Measurements from ENCODE around the gene HSPA1A.
"Not testable (repeated sequence)": the region's sequence is repeated elsewhere in the genome, so short reads cannot be mapped to it uniquely, and the experiment has no call there.

HSPA1A gene

GRCh38 chr6:31834367-31835250 lies 19.3 kb downstream of the HSPA1A start:
- peak in 55 of 56 donors; percentile 36 to 90 (median 77) for DNase-seq

GRCh38 chr6:31836047-31836473 lies 20.7 kb downstream of the HSPA1A start:
- DNase-seq, result no peak

- DNase-seq, result no peak
Observed at GRCh38 chr6:31836474-31837368, 21.4 kb downstream of the HSPA1A start.

DNA sequence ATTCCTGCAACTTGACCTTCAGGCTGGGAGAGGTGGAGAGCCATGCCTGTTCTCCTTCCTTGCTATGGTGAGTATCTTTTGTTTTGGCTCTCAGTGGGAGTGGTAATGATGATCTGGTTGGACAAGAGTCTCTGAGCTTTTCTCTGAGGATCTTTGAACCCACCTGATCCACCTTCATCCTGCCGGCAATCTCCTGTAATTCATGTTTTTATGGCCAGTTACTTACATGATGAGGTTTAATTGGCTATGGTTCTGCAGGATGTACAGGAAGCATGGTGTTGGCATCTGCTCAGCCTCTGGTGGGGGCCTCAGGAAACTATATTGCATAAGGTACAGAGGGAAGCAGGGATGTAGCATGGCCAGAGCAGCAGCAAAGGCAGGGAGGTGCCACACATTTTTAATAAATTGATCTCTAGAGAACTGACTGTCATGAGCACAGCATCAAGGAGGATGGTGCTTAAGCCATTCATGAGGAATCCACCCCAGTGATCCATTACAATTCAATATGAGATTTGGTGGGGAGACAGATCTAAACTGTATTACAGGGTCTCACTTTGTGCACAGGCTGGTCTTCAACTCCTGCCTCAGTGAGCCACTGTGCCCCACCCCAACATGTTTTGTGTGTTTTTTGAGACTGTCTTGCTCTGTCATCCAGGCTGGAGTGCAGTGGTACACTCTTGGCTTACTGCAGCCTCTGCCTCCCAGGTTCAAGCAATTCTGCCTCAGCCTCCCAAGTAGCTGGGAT lies 22.2 kb downstream of the HSPA1A start:
- DNase-seq, result no peak

GRCh38 chr6:31838114-31838553 lies 22.8 kb downstream of the HSPA1A start:
- DNase-seq, result not testable (repeated sequence)

DNA sequence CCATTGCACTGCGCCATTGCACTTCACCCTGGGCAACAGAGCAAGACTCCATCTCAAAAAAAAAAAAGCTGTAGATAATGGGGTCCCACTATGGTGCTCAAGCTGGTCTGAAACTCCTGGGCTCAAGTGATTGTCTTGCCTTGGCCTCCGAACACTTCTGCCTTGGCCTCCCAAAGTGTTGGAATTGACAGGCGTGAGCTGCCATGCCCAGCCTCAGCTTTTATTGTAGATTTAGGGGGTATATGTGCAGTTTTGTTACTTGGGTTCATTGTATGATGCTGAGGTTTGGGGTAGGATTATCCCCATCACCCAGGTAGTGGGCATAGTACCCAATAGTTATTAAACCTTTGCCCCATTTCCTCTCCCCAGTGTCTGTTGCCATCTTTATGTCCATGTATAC lies 23.6 kb downstream of the HSPA1A start:
- no peak for DNase-seq

DNA sequence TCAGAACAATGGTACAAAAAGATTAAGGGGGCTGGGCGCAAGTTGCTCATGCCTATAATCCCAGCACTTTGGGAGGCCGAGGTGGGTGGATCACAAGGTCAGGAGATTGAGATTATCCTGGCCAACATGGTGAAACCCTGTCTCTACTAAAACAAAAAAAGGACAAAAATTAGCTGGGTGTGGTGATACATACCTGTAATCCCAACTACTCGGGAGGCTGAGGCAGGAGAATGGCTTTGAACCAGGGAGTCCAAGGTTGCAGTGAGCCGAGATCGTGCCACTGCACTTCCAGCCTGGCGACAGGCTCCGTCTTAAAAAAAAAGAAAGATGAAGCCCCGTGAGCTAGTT lies 24.4 kb downstream of the HSPA1A start:
- not testable (repeated sequence) for DNase-seq

DNA sequence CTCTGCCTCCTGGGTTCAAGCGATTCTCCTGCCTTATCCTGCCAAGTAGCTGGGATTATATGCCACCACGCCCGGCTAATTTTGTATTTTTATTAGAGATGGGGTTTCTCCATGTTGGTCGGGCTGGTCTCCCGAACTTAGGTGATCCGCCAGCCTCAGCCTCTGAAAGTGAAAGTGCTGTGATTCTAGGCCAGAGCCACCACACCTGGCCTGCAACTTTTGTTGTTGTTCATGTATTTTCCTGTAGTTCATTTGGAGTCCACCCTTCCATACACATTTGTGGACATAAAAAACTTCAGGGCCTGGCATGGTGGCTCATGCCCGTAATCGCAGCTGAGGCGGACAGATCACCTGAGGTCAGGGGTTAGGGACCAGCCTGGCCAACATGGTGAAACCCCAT lies 26.7 kb downstream of the HSPA1A start:
- no peak for DNase-seq

DNA sequence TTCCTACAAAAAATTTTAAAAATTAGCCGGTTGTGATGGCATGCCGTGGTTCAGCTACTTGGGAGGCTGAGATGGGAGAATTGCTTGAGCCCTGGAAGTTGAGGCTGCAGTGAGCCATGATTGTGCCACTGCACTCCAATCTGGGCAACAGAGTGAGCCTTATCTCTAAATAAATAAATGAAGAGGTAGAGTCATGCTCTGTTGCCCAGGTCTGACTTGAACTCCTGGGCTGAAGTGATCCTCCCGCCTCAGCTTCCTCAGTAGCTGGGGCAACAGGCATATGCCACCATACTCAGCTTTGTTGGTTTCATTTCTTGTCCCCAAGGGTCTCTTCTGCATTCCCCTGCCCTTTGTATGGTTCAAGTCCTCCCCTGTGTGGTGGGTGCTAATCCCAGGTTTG lies 29.2 kb downstream of the HSPA1A start:
- DNase-seq, result no peak

- DNase-seq, result no peak
Observed at GRCh38 chr6:31847276-31847978, 32.1 kb downstream of the HSPA1A start.

DNA sequence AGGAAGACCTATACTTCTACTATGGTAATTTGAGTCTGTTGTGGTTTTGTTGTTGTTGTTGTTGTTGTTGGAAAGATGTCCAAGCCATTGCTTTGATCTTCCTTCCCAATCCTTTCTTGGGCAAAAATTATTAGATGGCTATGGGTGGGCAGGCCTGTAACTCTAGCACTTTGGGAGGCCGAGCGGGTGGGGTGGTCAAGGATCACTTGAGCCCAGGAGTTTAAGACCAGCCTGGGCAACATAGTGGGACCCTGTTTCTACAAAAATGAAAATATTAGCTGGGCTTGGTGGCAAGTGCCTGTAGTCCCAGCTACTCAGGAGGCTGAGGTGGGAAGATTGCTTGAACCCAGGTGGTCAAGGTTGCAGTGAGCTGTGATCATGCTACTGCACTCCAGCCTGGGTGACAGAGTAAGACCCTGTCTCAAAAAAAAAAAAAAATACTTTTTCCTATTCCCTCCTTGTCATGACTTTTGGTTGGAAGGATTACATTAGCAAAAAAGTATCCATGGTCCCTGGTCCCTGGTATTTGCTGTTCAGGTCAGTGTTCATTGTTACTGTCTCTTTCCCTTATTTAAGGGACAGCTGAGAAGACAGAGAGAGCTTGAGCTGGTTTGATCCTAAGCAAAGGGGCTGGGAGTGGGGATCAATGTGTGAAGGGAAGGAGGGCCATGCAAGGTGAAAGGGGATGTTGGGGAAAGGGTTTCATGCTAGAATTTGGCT lies 35.6 kb downstream of the HSPA1A start:
- DNase-seq, result no peak

- DNase-seq, result no peak
Observed at GRCh38 chr6:31851485-31851832, 36.1 kb downstream of the HSPA1A start.

GRCh38 chr6:31851980-31852718 lies 36.8 kb downstream of the HSPA1A start:
- not testable (repeated sequence) for DNase-seq

DNA sequence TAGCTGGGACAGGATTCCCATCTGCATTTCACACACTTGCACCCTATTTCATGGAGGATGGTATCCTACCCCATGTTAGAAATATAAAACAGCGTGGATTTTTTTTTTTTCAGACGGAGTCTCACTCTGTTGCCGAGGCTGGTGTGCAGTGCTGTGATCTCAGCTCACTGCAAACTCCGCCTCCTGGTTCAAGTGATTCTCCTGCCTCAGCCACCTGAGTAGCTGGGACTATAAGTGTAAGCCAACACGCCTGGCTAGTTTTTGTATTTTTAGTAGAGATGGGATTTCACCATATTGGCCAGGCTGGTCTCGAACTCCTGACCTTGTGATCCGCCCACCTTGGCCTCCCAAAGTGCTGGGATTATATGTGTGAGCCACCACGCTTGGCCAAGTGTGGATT lies 42.4 kb downstream of the HSPA1A start:
- DNase-seq, result not testable (repeated sequence)

DNA sequence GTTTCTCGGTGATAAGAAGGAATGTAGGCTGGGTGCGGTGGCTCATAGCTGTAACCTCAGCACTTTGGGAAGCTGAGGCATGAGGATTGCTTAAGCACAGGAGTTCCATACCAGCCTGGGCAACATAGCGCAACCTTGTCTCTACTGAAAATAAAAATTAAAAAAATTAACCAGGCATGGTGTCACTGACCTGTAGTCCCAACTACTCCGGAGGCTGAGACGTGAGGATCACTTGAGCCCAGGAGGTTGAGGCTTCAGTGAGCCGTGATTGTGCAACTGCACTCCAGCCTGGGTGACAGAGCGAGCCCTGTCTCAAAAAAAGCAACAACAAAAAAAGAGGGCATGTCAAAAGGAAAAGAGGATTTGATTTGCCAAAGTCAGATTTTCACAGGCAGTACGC lies 43.4 kb downstream of the HSPA1A start:
- no peak for DNase-seq

GRCh38 chr6:31859923-31860322 lies 44.6 kb downstream of the HSPA1A start:
- no peak for DNase-seq

DNA sequence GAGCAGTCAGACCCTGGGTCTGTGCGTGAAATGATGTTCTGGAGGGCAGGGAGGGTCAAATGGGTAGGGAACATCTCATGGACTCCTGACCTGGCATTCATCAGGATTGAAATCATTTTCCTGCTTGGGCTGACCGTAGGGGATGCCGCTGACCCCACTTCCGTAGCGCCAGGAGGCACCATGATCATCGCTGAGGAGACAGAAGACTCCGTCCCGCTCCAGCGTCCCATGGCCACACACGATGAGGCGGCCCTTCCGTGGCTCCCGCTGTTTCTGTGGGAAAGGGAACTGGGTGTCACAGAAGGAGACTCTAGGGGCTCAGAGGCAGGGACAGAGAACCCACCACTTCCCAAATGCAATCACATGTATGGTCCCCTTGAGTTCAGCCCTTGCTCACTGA lies 45.0 kb downstream of the HSPA1A start:
- DNase-seq, result no peak

GRCh38 chr6:31861150-31861549 lies 45.8 kb downstream of the HSPA1A start:
- DNase-seq, result no peak

GRCh38 chr6:31861919-31862343 lies 46.6 kb downstream of the HSPA1A start:
- peak in 1 of 56 donors; percentile 3 for DNase-seq
